K562 (cell line): Measurements from ENCODE around the gene MAD1L1. TPM values are rescaled to one million over a fixed set of nuclear protein-coding genes. Genes with fewer than 3 reads are reported as not detected.

Experiments used
- BACH1 ChIP-seq: fragments of 200-800 bp; sonication (Bioruptor generic); IDR thresholded peaks from 2 replicates; pipeline ENCODE4 v1.6.1; 2016; ENCODE audit warnings: missing genetic modification characterization, missing compliant biosample characterization
- BHLHE40 ChIP-seq: IDR thresholded peaks from 2 replicates; pipeline ENCODE4 v1.6.1; 2011; ENCODE audit warnings: low read length, improper control_type of control experiment
- ELF4 ChIP-seq: fragments of 450-650 bp; formaldehyde crosslinking; IDR thresholded peaks from 2 replicates; pipeline ENCODE4 v1.4.0; 2022; ENCODE audit warnings: missing genetic modification characterization
- FOXJ3 ChIP-seq: sonication (generic); formaldehyde crosslinking; IDR thresholded peaks from 2 replicates; pipeline ENCODE4 v1.4.0; 2020; ENCODE audit warnings: mild to moderate bottlenecking, missing genetic modification reagents
- MCM3 ChIP-seq: fragments of 450-650 bp; IDR thresholded peaks from 2 replicates; pipeline ENCODE4 v1.6.1; 2016
- MYNN ChIP-seq, 2 experiments: sonication (generic); formaldehyde crosslinking in 1 of 2; IDR thresholded peaks; 2 replicates each; pipeline versions ENCODE4 v1.5.0 to v1.6.1; 2016 to 2020; ENCODE audit warnings: antibody characterized with exemption in 1 of 2, missing genetic modification reagents in 1 of 2
- NFIX ChIP-seq: fragments of 250-450 bp; sonication (Bioruptor Pico); IDR thresholded peaks from 2 replicates; pipeline ENCODE4 v1.4.0; 2020; ENCODE audit warnings: low read depth, mild to moderate bottlenecking, moderate library complexity
- NR2C2 ChIP-seq, 2 experiments: fragments of 200-800 bp in 1 of 2; sonication (Bioruptor generic) in 1 of 2; sonication (generic) in 1 of 2; formaldehyde crosslinking in 1 of 2; IDR thresholded peaks; 2 replicates each; pipeline versions ENCODE4 v1.6.1 to v1.8.0; 2016 to 2022; ENCODE audit warnings: mild to moderate bottlenecking in 1 of 2, missing compliant biosample characterization in 1 of 2, missing genetic modification characterization in 1 of 2, missing genetic modification reagents in 1 of 2
- NUFIP1 ChIP-seq: fragments of 450-650 bp; IDR thresholded peaks from 2 replicates; pipeline ENCODE4 v1.6.1; 2018; ENCODE audit not compliant: partially characterized antibody
- PYGO2 ChIP-seq: fragments of 450-650 bp; IDR thresholded peaks from 2 replicates; pipeline ENCODE4 v1.6.1; 2016; ENCODE audit warnings: mild to moderate bottlenecking, missing genetic modification characterization, moderate library complexity, missing compliant biosample characterization
- SMARCA4 ChIP-seq: fragments of 450-650 bp; IDR thresholded peaks from 2 replicates; pipeline ENCODE4 v1.6.1; 2016
- TAF9B ChIP-seq: fragments of 450-650 bp; IDR thresholded peaks from 2 replicates; pipeline ENCODE4 v1.6.1; 2018; ENCODE audit warnings: mild to moderate bottlenecking; ENCODE audit not compliant: partially characterized antibody
- TEAD4 ChIP-seq, 2 experiments: sonication (generic) in 1 of 2; formaldehyde crosslinking in 1 of 2; IDR thresholded peaks; 2 replicates each; pipeline versions ENCODE4 v1.6.1 to v1.8.0; 2012 to 2022; ENCODE audit warnings: borderline replicate concordance in 1 of 2, inconsistent platforms in 1 of 2, low read length in 1 of 2, mild to moderate bottlenecking in 1 of 2, missing genetic modification reagents in 1 of 2
- WHSC1 ChIP-seq: IDR thresholded peaks from one replicate; pipeline ENCODE4 v1.6.1; 2012; ENCODE audit warnings: low read length, control low read depth, inconsistent platforms
- ZNF239 ChIP-seq: fragments of 250-450 bp; sonication (Bioruptor Pico); IDR thresholded peaks from 2 replicates; pipeline ENCODE4 v1.4.0; 2020; ENCODE audit warnings: mild to moderate bottlenecking
- ZNF3 ChIP-seq: fragments of 250-450 bp; sonication (Bioruptor Pico); IDR thresholded peaks from 2 replicates; pipeline ENCODE4 v1.5.0; 2021; ENCODE audit warnings: mild to moderate bottlenecking, moderate library complexity
- ZNF551 ChIP-seq: fragments of 250-450 bp; sonication (Bioruptor Pico); IDR thresholded peaks from 2 replicates; pipeline ENCODE4 v1.5.0; 2021; ENCODE audit warnings: mild to moderate bottlenecking, moderate library complexity
- ZNF583 ChIP-seq: fragments of 250-450 bp; sonication (Bioruptor Pico); IDR thresholded peaks from 2 replicates; pipeline ENCODE4 v1.4.0; 2020
- polyA plus RNA-seq, 8 experiments: library from polyadenylated mRNA; depleted of rRNA in 4 of 8; stranded (reverse) in 5 of 8; unstranded in 3 of 8; fragments of >200 nt; fragmentation: Nextera tagmentation in 2 of 8; fragmentation: Illumina TruSeq in 1 of 8; extraction: Ambion mirVana in 2 of 8; extraction: Trizol in 1 of 8; gene quantifications; 2 replicates each; pipeline versions ENCODE4 v1.2.1 to v1.2.3, GENCODE V29; 2011 to 2014; ENCODE audit warnings: inconsistent platforms in 1 of 8, missing spikeins in 1 of 8
- total RNA-seq, 7 experiments: library from RNA; depleted of rRNA in 6 of 7; stranded (reverse); fragments of >200 nt in 6 of 7; fragmentation: Illumina TruSeq in 2 of 7; extraction: Trizol in 2 of 7; gene quantifications; 2 replicates each; pipeline versions ENCODE4 v1.2.1 to v1.2.3, GENCODE V29; 2011 to 2021; ENCODE audit warnings: low replicate concordance in 1 of 7
- TF ChIP-seq, protein P1 (sequence below): sonication (generic); formaldehyde crosslinking; IDR thresholded peaks from 2 replicates; pipeline ENCODE4 v1.9.0; 2022; ENCODE audit warnings: mild to moderate bottlenecking, missing genetic modification reagents
- TF ChIP-seq, protein P2 (sequence below): fragments of 250-450 bp; sonication (Bioruptor Pico); IDR thresholded peaks from 2 replicates; pipeline ENCODE4 v1.5.0; 2021
- TF ChIP-seq, protein P3 (sequence below), 2 experiments: fragments of 150-350 bp in 1 of 2; IDR thresholded peaks; 2 replicates each; pipeline ENCODE4 v1.6.1; 2012 to 2016; ENCODE audit warnings: low read depth in 2 of 2, low read length in 2 of 2, mild to moderate bottlenecking in 1 of 2, moderate library complexity in 1 of 2
- TF ChIP-seq, protein P4 (sequence below): fragments of 450-650 bp; conservative IDR thresholded peaks from 2 replicates; pipeline ENCODE4 v1.6.1; 2016; ENCODE audit warnings: missing genetic modification characterization, low read depth, mild to moderate bottlenecking, missing compliant biosample characterization, moderate library complexity

Gene MAD1L1
- total and polyA plus RNA-seq, 9 of the 15 experiments (the other 6 are each of a cell fraction or from before 2014, with no cell fraction given): 1.7 to 89.7 (median 18.0) TPM

DNA sequence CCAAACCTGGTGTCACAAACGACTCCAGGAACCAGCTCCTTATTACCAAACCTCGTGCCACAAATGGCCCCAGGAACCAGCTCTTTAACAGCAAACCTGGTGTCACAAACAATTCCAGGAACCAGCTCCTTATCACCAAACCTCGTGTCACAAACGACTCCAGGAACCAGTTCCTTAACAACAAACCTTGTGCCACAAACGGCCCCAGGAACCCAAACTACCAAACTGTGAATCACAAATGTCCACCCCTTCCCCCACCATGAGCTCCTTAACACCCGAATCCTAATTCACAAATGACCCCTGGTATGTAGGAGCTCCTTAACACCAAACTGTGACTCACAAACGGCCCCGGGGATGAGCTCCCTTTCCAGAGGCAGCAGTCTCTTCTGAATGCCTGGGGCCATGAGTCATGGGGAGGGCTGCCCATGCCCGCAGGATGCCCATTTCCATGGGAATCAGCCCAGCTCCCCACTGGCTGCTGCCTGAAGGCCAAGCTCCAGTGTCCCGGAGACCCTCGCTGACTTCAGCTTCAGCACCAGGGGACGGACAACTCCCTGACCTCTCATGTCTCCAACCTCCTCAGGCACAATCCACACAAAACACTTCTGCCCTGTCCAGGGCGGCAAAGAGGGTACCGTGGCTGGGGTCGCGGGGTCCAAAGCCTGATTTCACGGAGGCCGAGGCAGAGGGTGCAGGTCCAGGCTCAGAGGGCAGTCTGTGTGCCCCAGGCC, 349.5 kb downstream of the MAD1L1 start (continued):
- TF ChIP-seq PYGO2 (tag): no peak
- 0 out of 2 replicates have a peak, but pooled peaks have one; percentile 12 for TF ChIP-seq TEAD4 (IDR thresholded peaks at IDR 0.05; ENCODE audit: low read length)
- TF ChIP-seq TEAD4 (CRISPR knock-in tag; IDR thresholded peaks at IDR 0.05; ENCODE audit: borderline replicate concordance): 0 out of 2 replicates have a peak, but pooled peaks have one; percentile 62
- peak; percentile 76; the same call in 1 of the 2 replicates for TF ChIP-seq BACH1 (tag)
- TF ChIP-seq, protein P1, sequence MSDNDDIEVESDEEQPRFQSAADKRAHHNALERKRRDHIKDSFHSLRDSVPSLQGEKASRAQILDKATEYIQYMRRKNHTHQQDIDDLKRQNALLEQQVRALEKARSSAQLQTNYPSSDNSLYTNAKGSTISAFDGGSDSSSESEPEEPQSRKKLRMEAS (CRISPR knock-in tag): peak; percentile 75
- TF ChIP-seq WHSC1: no peak
- no peak for TF ChIP-seq MCM3
- no peak for TF ChIP-seq ZNF3 (CRISPR knock-in tag)
- TF ChIP-seq ZNF583 (CRISPR knock-in tag): peak; percentile 54; the same call in 1 of the 2 replicates
- TF ChIP-seq, protein P2, sequence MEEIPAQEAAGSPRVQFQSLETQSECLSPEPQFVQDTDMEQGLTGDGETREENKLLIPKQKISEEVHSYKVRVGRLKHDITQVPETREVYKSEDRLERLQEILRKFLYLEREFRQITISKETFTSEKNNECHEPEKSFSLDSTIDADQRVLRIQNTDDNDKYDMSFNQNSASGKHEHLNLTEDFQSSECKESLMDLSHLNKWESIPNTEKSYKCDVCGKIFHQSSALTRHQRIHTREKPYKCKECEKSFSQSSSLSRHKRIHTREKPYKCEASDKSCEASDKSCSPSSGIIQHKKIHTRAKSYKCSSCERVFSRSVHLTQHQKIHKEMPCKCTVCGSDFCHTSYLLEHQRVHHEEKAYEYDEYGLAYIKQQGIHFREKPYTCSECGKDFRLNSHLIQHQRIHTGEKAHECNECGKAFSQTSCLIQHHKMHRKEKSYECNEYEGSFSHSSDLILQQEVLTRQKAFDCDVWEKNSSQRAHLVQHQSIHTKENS (CRISPR knock-in tag): no peak
- 0 out of 2 replicates have a peak, but pooled peaks have one; percentile 51 for TF ChIP-seq NR2C2 (CRISPR knock-in tag; IDR thresholded peaks at IDR 0.05)
- peak; percentile 72 for TF ChIP-seq NR2C2 (tag; IDR thresholded peaks at IDR 0.05)
- 0 out of 2 replicates have a peak, but pooled peaks have one; percentile 36 for TF ChIP-seq MYNN (IDR thresholded peaks at IDR 0.05)
- no peak for TF ChIP-seq MYNN (CRISPR knock-in tag; IDR thresholded peaks at IDR 0.05)
- peak; percentile 60; the same call in 1 of the 2 replicates for TF ChIP-seq SMARCA4
- 0 out of 2 replicates have a peak, but pooled peaks have one; percentile 29 for TF ChIP-seq ELF4 (CRISPR knock-in tag)
- TF ChIP-seq, protein P3, sequence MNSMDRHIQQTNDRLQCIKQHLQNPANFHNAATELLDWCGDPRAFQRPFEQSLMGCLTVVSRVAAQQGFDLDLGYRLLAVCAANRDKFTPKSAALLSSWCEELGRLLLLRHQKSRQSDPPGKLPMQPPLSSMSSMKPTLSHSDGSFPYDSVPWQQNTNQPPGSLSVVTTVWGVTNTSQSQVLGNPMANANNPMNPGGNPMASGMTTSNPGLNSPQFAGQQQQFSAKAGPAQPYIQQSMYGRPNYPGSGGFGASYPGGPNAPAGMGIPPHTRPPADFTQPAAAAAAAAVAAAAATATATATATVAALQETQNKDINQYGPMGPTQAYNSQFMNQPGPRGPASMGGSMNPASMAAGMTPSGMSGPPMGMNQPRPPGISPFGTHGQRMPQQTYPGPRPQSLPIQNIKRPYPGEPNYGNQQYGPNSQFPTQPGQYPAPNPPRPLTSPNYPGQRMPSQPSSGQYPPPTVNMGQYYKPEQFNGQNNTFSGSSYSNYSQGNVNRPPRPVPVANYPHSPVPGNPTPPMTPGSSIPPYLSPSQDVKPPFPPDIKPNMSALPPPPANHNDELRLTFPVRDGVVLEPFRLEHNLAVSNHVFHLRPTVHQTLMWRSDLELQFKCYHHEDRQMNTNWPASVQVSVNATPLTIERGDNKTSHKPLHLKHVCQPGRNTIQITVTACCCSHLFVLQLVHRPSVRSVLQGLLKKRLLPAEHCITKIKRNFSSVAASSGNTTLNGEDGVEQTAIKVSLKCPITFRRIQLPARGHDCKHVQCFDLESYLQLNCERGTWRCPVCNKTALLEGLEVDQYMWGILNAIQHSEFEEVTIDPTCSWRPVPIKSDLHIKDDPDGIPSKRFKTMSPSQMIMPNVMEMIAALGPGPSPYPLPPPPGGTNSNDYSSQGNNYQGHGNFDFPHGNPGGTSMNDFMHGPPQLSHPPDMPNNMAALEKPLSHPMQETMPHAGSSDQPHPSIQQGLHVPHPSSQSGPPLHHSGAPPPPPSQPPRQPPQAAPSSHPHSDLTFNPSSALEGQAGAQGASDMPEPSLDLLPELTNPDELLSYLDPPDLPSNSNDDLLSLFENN (IDR thresholded peaks at IDR 0.05; ENCODE audit: low read depth in 2 of 2, low read length in 2 of 2): no peak
- TF ChIP-seq, protein P4, sequence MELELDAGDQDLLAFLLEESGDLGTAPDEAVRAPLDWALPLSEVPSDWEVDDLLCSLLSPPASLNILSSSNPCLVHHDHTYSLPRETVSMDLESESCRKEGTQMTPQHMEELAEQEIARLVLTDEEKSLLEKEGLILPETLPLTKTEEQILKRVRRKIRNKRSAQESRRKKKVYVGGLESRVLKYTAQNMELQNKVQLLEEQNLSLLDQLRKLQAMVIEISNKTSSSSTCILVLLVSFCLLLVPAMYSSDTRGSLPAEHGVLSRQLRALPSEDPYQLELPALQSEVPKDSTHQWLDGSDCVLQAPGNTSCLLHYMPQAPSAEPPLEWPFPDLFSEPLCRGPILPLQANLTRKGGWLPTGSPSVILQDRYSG: 0 out of 2 replicates have a peak, but pooled peaks have one; percentile 40
- no peak for TF ChIP-seq TAF9B
- no peak for TF ChIP-seq ZNF551 (CRISPR knock-in tag)
- no peak for TF ChIP-seq NUFIP1
- TF ChIP-seq FOXJ3 (CRISPR knock-in tag): no peak
- no peak for TF ChIP-seq BHLHE40
- TF ChIP-seq NFIX (CRISPR knock-in tag): no peak
- TF ChIP-seq ZNF239 (CRISPR knock-in tag): peak; percentile 32; the same call in 1 of the 2 replicates
